GM12864 (cell line): ENCODE data around the gene VTI1A.

Experiments used
- DNase-seq: peaks from one replicate; pipeline ENCODE4 v3.0.0-alpha.2; 2011; ENCODE audit warnings: low read depth
- H3K4me3 ChIP-seq: 2 replicates; pipeline ENCODE4 v1.5.1; 2011; ENCODE audit warnings: mild to moderate bottlenecking, low read depth, low read length, control low read depth
- TF ChIP-seq, protein P1 (sequence below): IDR thresholded peaks from 2 replicates; pipeline ENCODE4 v1.5.1; 2011; ENCODE audit warnings: low read depth, mild to moderate bottlenecking, moderate library complexity, low read length, control low read depth, inconsistent platforms; ENCODE audit errors: missing control alignments

The VTI1A gene

DNA sequence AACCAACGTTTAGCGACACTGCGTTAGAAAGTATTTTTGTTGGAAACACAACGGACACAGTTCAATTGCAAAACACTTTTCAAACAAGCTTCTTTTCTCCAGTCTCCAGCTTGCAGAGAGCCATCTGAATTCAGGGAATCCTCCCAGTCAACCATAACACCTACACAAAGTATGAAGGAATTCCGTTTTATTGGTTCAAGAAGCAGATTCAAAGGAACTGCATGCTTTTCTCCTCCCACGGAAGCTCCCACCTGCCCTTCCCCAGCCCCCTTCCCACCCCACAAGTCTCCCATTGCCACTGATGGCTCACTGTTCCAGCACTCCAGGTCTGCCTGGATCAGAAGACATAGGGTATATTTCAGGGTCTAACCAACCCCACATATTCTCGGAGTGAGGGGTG, 312.5 kb downstream of the VTI1A start:
- no peak overlapping the region for H3K4me3 ChIP-seq
- TF ChIP-seq, protein P1, sequence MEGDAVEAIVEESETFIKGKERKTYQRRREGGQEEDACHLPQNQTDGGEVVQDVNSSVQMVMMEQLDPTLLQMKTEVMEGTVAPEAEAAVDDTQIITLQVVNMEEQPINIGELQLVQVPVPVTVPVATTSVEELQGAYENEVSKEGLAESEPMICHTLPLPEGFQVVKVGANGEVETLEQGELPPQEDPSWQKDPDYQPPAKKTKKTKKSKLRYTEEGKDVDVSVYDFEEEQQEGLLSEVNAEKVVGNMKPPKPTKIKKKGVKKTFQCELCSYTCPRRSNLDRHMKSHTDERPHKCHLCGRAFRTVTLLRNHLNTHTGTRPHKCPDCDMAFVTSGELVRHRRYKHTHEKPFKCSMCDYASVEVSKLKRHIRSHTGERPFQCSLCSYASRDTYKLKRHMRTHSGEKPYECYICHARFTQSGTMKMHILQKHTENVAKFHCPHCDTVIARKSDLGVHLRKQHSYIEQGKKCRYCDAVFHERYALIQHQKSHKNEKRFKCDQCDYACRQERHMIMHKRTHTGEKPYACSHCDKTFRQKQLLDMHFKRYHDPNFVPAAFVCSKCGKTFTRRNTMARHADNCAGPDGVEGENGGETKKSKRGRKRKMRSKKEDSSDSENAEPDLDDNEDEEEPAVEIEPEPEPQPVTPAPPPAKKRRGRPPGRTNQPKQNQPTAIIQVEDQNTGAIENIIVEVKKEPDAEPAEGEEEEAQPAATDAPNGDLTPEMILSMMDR, result no peak
- DNase-seq, result no peak

DNA sequence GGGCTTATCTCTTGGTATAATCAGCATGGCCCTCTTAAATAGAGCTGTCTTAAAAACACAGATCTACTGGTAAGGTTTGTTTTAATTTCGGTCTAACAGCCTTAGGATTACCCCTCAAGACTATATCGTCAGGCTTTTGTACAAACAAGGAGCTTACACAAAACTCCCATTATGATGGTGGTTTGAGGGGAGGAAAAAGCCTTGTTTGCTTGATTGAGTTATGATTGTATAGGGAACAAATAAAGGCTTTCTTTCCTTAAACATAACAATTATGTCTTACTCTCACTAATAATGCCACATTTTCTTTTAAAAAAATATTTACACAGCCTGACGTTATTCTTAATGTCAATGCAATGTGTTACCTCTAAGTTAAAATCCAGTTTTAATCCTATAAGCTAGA, 314.2 kb downstream of the VTI1A start:
- no peak for DNase-seq
- H3K4me3 ChIP-seq, result no peak overlapping the region
- TF ChIP-seq, protein P1, result no peak

DNA sequence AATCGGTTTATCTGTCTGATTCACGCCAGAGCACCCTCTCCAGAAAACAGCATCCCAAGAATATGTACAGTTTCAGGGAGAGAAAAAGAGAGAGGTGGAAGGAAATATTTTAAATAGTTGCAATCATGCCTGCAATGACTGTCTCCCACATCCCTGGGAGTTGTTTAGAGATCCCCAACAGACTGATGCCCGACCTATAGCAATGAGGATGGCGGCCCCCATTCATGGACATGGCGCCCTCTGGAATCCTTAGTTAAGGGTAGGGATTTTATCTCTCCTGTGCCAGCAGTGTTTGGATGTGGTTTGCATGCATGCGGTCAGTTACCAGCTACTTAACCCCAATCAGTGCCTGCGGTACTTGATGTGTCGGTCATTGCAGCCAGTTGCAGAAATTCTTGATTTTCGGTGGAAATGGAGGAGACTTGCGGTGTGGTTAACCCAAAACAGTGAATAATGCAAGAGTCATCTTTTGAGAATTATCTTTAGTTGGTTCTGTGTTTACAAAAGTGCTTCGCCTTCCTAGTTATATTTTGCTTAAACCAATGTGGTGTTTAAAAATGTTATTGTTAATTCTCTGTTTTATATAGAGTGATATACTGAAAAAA, 317.0 kb downstream of the VTI1A start:
- H3K4me3 ChIP-seq, result no peak overlapping the region
- TF ChIP-seq, protein P1, result no peak
- DNase-seq, result no peak

DNA sequence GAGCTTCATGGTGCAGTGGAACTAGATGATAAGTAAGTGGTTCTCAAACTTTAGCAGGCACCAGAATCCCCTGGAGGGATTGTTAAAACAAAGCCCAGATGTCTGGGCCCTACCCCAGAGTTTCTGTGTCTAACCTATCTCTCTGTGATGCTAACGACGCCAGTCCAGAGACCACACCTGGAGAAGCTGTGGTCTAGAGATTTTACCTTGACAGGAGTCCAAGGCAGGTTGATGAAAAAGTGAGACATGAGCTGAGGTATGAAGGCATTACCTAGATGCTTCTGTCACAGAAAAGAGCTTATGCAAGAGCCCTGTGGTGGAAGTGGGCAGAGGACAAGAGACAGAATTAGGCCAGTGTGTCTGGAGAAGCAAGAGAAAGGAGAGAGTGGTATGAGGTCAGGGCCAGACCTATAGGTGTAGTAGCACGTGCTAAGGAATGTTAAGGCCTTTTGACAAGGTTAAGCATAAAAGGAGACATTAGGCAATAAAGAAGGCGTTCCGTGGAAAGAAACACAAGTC, 318.8 kb downstream of the VTI1A start:
- no peak for DNase-seq
- TF ChIP-seq, protein P1, result no peak
- H3K4me3 ChIP-seq, result no peak overlapping the region

DNA sequence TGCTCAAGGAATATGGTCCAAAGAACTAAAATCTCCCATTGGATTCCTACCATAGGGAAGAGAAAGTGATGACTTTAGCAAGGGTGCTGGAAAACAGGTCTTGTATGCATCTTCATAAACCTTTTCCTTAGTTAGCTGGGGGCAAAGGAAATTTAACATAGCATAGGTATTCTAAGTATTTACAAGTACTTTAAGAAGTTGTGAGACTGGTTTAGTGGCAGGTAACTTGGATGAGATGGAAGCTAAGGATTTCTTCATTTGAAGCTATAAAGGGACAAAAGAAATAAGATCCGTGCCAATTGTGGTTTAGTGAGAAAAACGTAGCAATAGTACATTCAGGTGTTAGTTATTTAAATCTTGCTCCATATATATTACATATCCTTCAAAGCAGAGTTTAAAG, 319.6 kb downstream of the VTI1A start:
- no peak overlapping the region for H3K4me3 ChIP-seq
- DNase-seq, result no peak
- TF ChIP-seq, protein P1, result no peak

DNA sequence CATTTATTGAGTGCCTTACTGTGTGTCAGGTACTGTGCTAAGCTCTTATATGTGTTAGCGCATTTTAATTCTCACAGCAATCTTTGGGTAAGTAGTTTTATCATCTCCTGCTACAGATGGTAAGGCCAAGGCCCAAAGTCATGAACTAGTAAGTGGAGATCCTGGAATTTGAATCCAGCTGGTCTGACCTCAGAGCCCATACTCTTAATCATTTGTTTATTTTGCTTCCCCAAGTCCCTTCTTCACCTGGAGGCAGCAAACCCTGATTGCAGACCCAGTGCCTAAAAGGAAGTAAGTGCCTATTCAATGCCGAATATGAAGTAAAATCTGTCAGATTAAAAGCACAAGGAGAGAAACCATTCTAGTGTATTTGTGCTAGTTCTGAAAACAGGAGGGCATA, 320.1 kb downstream of the VTI1A start:
- no peak for DNase-seq
- no peak overlapping the region for H3K4me3 ChIP-seq
- TF ChIP-seq, protein P1, result no peak

DNA sequence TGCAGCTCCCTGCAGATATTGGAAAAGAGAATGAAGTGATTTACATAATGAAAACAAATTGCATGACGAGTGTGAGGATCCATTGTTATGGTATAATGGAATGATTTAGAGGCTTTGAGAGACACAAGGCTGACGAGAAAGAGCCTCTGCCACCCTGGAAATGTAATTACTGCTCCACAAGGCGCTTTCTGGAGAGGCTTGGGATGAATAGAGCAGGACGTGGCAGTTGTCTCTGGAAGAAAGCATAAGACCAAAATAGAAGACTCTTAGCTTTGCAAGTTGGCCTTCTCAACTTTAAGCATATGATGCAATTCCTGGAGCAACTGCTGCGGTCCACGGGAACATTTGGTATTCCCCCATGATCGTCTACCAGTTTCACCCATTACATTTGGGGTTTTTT, 321.1 kb downstream of the VTI1A start:
- no peak for DNase-seq
- H3K4me3 ChIP-seq, result no peak overlapping the region
- TF ChIP-seq, protein P1, result no peak
